Activated naive CD8-positive, alpha-beta T cell treated with anti-CD3 and anti-CD28 coated beads, Interleukin-2, amount 10 ng/mL, durations not matched to agents 7 days and 5 days (primary cell): ENCODE data around the gene APH1B. TPM values are rescaled to one million over a fixed set of nuclear protein-coding genes. Genes with fewer than 3 reads are reported as not detected.
A peak's percentile ranks its signal among the peaks of the same experiment; 100 is the strongest.

ENCODE experiments used
- ATAC-seq: fragments of 150-1000 bp; cut with Tn5 transposase; one replicate; pipeline ENCODE4 v1.10.0; 2021; ENCODE audit warnings: low read depth, moderate library complexity
- POLR2A ChIA-PET: fragments of 350-600 bp; sonication (Branson Sonifier 250); formaldehyde crosslinking; loops from one replicate; lab custom pipeline; 2021; ENCODE audit warnings: antibody characterized with exemption; lab: Charles Lee
- DNase-seq: peaks from one replicate; pipeline ENCODE4 v3.0.0; 2021
- H3K27ac Mint-ChIP-seq: one replicate; pipeline ENCODE4 v1.8.0; 2022; ENCODE audit warnings: mild to moderate bottlenecking, mixed read lengths
- H3K27me3 Mint-ChIP-seq: one replicate; pipeline ENCODE4 v1.8.0; 2022; ENCODE audit warnings: mild to moderate bottlenecking, moderate library complexity, mixed read lengths
- H3K36me3 Mint-ChIP-seq: one replicate; pipeline ENCODE4 v1.8.0; 2021; ENCODE audit warnings: mild to moderate bottlenecking, mixed read lengths
- H3K4me1 Mint-ChIP-seq: one replicate; pipeline ENCODE4 v1.8.0; 2021; ENCODE audit warnings: mixed read lengths
- H3K4me3 Mint-ChIP-seq: one replicate; pipeline ENCODE4 v1.8.0; 2022; ENCODE audit warnings: mild to moderate bottlenecking, moderate library complexity, mixed read lengths
- H3K9me3 Mint-ChIP-seq: one replicate; pipeline ENCODE4 v1.8.0; 2021; ENCODE audit warnings: mixed read lengths
- total RNA-seq, 2 experiments: library from RNA; stranded (reverse); gene quantifications; one replicate each; pipeline ENCODE4 v1.2.3, GENCODE V29; 2021

The APH1B gene
- total RNA-seq, 2 experiments from 2014 or later, result 17.9 to 19.1 TPM

GRCh38 chr15:63256433-63257274 is 20.8 kb upstream of the APH1B start:
- Mint-ChIP-seq H3K27me3 (no peaks in the 10 kb centered on the region), H3K4me3 (no peak overlapping the region), H3K36me3 (peaks cover 26% of the 10 kb centered on the region), H3K27ac (no peak overlapping the region), H3K4me1 (peaks cover 4% of the 10 kb centered on the region), H3K9me3 (no peaks in the 10 kb centered on the region)
- POLR2A ChIA-PET, result interaction anchor here (1.8 kb wide), 1 partner anchor 64 kb away, joined by 5 read pairs; no protein-coding TSS in a partner anchor
- ATAC-seq (no peak), DNase-seq (no peak)

DNA sequence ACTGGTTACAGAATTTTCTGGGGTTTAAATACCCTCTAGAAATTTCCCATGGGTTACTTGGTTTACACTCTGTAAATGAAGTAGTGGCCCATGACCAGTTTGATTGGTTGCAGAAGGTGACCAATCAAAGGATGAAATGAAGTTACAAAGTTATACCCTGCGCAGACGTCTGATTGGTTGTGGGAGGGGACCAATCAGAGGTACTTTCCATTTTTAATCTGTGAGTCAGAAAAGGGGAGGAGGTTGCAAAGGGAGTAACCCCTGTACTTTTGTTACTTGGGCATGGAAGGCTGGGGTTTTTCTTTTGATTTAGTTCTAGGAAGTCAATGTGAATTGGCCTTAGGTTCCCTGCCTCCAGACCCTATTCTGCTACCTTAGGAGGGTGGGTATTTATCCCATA is 18.7 kb upstream of the APH1B start:
- peaks cover 30% of the 10 kb centered on the region for H3K36me3 Mint-ChIP-seq
- DNase-seq (no peak), ATAC-seq (no peak)
- H3K9me3 Mint-ChIP-seq, result no peaks in the 10 kb centered on the region
- H3K27ac Mint-ChIP-seq, result no peak overlapping the region
- H3K4me1 Mint-ChIP-seq, result peaks cover 4% of the 10 kb centered on the region
- H3K4me3 Mint-ChIP-seq, result no peak overlapping the region
- H3K27me3 Mint-ChIP-seq, result no peaks in the 10 kb centered on the region
- POLR2A ChIA-PET, result interaction anchor here (1.0 kb wide), 1 partner anchor 10 kb away, joined by 3 read pairs; no protein-coding TSS in a partner anchor

DNA sequence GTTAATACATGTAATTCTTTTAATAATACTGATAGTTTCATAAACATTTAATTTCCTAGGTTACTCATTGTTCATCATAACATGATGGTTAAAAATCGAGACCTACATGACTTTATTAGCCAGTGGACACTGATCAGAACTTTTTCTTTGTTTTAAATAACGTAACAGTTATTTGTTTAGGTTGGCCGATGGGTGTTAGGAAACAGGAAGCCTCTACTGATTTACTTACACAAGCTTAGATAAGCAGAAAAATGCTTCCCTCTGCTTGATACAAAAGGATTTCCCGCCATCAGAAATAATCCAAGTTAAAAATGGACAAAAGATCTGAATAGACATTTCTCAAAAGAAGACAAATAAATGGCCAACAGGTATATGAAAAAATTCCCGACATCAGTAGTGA is 16.6 kb upstream of the APH1B start:
- Mint-ChIP-seq H3K27me3 (no peaks in the 10 kb centered on the region), H3K36me3 (peaks cover 33% of the 10 kb centered on the region), H3K4me3 (no peak overlapping the region), H3K27ac (no peak overlapping the region), H3K4me1 (peaks cover 2% of the 10 kb centered on the region), H3K9me3 (no peaks in the 10 kb centered on the region)
- ATAC-seq (no peak), DNase-seq (no peak)
- POLR2A ChIA-PET, result interaction anchor here (0.7 kb wide), 1 partner anchor 21 kb away, joined by 3 read pairs; no protein-coding TSS in a partner anchor

- ATAC-seq, result no peak
- DNase-seq, result no peak
- POLR2A ChIA-PET, result interaction anchor here (0.7 kb wide), 1 partner anchor 21 kb away, joined by 3 read pairs; no protein-coding TSS in a partner anchor
- Mint-ChIP-seq H3K27ac (no peak overlapping the region), H3K9me3 (no peaks in the 10 kb centered on the region), H3K4me1 (peaks cover 2% of the 10 kb centered on the region), H3K36me3 (peaks cover 32% of the 10 kb centered on the region), H3K4me3 (no peak overlapping the region), H3K27me3 (no peaks in the 10 kb centered on the region)
Measured at GRCh38 chr15:63261311-63261710, 16.1 kb upstream of the APH1B start.

DNA sequence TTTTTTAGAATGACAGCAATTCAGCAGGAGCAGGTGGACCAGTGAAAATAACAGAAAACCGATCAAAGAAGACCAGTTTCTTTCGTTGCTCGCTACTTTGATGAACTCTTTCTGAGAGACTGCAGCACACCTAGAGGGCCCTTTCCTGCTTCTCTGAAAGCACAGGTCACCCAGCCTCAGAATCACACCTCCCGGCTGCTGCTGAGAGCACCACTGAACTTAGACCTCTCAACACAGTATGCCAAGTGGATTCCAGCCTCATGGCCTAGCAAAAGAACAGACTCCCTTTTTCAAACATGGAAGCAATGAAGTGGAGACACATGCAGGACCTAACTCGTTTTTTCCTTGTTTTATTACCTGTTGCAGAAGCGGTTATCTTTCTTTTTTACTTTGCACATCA is 13.9 kb upstream of the APH1B start:
- ATAC-seq (no peak), DNase-seq (no peak)
- POLR2A ChIA-PET, result no interaction called here
- peak overlapping the region; percentile 38 for H3K27ac Mint-ChIP-seq
- H3K4me3 Mint-ChIP-seq, result no peak overlapping the region
- no peaks in the 10 kb centered on the region for H3K27me3 Mint-ChIP-seq
- no peaks in the 10 kb centered on the region for H3K9me3 Mint-ChIP-seq
- H3K36me3 Mint-ChIP-seq, result peaks cover 29% of the 10 kb centered on the region
- H3K4me1 Mint-ChIP-seq, result peaks cover 2% of the 10 kb centered on the region

GRCh38 chr15:63264688-63265293 is 12.6 kb upstream of the APH1B start:
- DNase-seq (no peak), ATAC-seq (no peak)
- Mint-ChIP-seq H3K4me1 (peaks cover 7% of the 10 kb centered on the region), H3K36me3 (peaks cover 34% of the 10 kb centered on the region), H3K4me3 (no peak overlapping the region), H3K27me3 (no peaks in the 10 kb centered on the region), H3K9me3 (no peaks in the 10 kb centered on the region), H3K27ac (no peak overlapping the region)
- POLR2A ChIA-PET, result interaction anchor here (0.9 kb wide), 1 partner anchor 335 kb away, joined by 3 read pairs; no protein-coding TSS in a partner anchor

- DNase-seq (no peak), ATAC-seq (peak; percentile 19)
- no peaks in the 10 kb centered on the region for H3K9me3 Mint-ChIP-seq
- no peaks in the 10 kb centered on the region for H3K27me3 Mint-ChIP-seq
- POLR2A ChIA-PET, result interaction anchor here (1.8 to 2.3 kb wide), 2 partner anchors 83 to 117 kb away, joined by 7 to 12 read pairs; partner anchors contain the start of gene RPS27L
- peak overlapping the region; percentile 47 for H3K4me3 Mint-ChIP-seq
- peaks cover 25% of the 10 kb centered on the region for H3K4me1 Mint-ChIP-seq
- H3K27ac Mint-ChIP-seq, result peak overlapping the region; percentile 67
- H3K36me3 Mint-ChIP-seq, result peaks cover 15% of the 10 kb centered on the region
Measured at GRCh38 chr15:63274427-63274826, 3.0 kb upstream of the APH1B start.

DNA sequence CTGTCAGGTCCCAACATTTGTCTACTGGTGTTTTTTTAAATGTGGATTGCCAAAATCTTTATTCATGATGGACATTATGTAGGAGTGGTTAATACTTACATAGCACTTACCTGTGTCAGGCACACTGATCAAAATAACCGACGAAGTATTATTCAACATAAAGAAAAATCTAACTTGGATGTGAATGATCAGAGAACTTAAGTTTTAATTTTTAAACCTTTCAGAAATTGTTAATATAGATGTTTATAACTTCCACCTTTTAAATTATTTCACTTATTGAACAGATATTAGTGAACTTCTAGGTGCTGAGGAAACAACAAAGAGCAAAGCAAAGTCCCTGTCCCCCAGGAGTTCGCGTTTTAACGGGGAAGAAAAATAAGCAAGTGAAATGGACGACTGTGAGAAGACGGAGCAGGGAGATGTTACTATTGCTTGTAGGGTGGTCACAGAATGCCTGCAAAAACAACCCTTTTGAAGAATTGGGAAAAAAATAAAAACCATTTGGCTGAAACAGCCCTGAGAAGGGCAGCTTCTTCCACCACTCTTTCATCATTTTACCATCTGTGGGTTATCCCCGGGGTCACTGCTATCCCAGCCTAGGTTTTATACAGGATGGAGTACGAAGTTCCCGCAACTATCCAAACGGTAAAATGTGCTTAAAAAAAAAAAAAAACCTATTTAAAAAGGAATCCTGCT is 915 bp upstream of the APH1B start:
- H3K27me3 Mint-ChIP-seq, result no peaks in the 10 kb centered on the region
- H3K9me3 Mint-ChIP-seq, result no peaks in the 10 kb centered on the region
- ATAC-seq, result no peak
- DNase-seq, result no peak
- H3K27ac Mint-ChIP-seq, result peak overlapping the region; percentile 86
- POLR2A ChIA-PET, result interaction anchor here (0.7 to 1.2 kb wide), 5 partner anchors 83 to 320 kb away, joined by 3 to 9 read pairs (median 4); partner anchors contain the start of gene RPS27L
- peaks cover 11% of the 10 kb centered on the region for H3K36me3 Mint-ChIP-seq
- H3K4me1 Mint-ChIP-seq, result peaks cover 25% of the 10 kb centered on the region
- H3K4me3 Mint-ChIP-seq, result peak overlapping the region; percentile 88

DNA sequence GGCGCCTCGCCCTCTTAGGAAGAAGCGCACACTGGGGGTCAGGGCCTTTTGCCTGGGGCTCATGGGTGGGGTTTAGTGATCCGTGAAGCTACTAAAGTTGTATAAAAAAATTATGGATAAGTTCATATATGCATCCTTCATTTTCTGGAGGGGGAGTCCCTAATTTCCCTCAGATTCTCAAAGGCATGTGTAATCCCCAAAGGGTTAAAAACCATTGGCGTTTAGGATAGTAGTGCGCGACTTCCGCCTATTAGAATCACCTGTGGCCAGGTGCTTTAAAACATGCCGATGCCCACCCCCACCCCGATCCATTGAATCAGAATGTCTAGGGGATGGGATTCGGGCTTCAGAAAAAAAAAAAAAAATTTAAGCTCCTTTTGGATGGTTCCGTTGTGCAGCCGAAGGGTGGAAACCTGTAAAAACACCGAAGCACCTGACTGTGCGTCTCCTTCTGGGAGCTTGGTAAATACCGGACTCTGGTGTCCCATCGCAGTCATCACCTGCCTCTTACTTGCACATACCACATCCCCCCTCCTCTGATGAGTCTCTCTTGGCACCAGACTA is 570 bp downstream of the APH1B start:
- peak overlapping the region; percentile 86 for H3K4me3 Mint-ChIP-seq
- no peaks in the 10 kb centered on the region for H3K9me3 Mint-ChIP-seq
- POLR2A ChIA-PET, result interaction anchor here (0.5 to 1.2 kb wide), 6 partner anchors 39 to 163 kb away, joined by 3 to 9 read pairs (median 4); partner anchors contain the start of gene RPS27L
- no peak for ATAC-seq
- peaks cover 25% of the 10 kb centered on the region for H3K4me1 Mint-ChIP-seq
- no peak for DNase-seq
- peak overlapping the region; percentile 63 for H3K27ac Mint-ChIP-seq
- no peaks in the 10 kb centered on the region for H3K27me3 Mint-ChIP-seq
- H3K36me3 Mint-ChIP-seq, result peaks cover 9% of the 10 kb centered on the region

DNA sequence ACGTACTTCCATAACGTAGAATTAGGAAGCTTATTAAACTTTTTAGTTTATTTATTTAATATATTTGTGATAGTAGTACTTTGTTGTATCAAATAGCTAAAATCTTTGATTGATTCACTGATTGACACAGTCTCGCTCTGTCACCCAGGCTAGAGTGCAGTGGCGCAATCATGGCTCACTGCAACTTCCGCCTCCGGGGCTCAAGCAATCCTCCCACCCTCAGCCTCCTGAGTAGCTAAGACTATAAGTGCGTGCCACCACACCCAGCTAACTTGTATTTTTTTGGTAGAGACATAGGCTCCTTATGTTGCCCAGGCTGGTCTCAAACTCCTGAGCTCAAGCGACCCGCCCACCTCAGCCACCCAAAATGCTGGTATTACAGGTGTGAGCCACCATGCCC is 5.7 kb downstream of the APH1B start:
- H3K36me3 Mint-ChIP-seq, result peaks cover 11% of the 10 kb centered on the region
- DNase-seq (no peak), ATAC-seq (no peak)
- H3K27ac Mint-ChIP-seq, result no peak overlapping the region
- H3K9me3 Mint-ChIP-seq, result no peaks in the 10 kb centered on the region
- no peaks in the 10 kb centered on the region for H3K27me3 Mint-ChIP-seq
- no peak overlapping the region for H3K4me3 Mint-ChIP-seq
- H3K4me1 Mint-ChIP-seq, result peaks cover 3% of the 10 kb centered on the region
- POLR2A ChIA-PET, result no interaction called here

DNA sequence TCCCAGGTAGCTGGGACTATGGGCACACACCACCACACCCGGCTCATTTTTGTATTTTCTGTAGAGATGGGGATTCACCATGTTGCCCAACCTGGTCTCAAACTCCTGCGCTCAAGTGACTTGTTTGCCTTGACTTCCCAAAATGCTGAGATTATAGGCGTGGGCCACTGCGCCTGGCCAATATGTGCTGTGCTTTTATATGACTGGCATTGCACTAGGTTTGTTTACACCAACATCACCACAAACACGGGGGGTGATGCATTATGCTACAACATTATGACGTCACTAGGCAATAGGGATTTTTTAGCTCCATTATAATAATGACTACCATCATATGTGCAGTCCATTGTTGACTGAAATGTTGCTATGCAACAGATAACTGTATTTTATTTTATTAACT is 6.9 kb downstream of the APH1B start:
- Mint-ChIP-seq H3K9me3 (no peaks in the 10 kb centered on the region), H3K27me3 (no peaks in the 10 kb centered on the region), H3K4me3 (no peak overlapping the region), H3K4me1 (peaks cover 4% of the 10 kb centered on the region), H3K27ac (no peak overlapping the region), H3K36me3 (peaks cover 9% of the 10 kb centered on the region)
- DNase-seq (no peak), ATAC-seq (no peak)
- POLR2A ChIA-PET, result no interaction called here

- no peak overlapping the region for H3K4me3 Mint-ChIP-seq
- ATAC-seq, result no peak
- no peaks in the 10 kb centered on the region for H3K27me3 Mint-ChIP-seq
- H3K4me1 Mint-ChIP-seq, result peaks cover 4% of the 10 kb centered on the region
- H3K27ac Mint-ChIP-seq, result no peak overlapping the region
- peaks cover 5% of the 10 kb centered on the region for H3K36me3 Mint-ChIP-seq
- POLR2A ChIA-PET, result no interaction called here
- no peaks in the 10 kb centered on the region for H3K9me3 Mint-ChIP-seq
- no peak for DNase-seq
Measured at GRCh38 chr15:63287109-63287508, 9.7 kb downstream of the APH1B start.

GRCh38 chr15:63288342-63288741 is 10.9 kb downstream of the APH1B start:
- no peak overlapping the region for H3K27ac Mint-ChIP-seq
- no peak for ATAC-seq

More at GRCh38 chr15:63288342-63288741, 10.9 kb downstream of the APH1B start:
- no peak overlapping the region for H3K4me3 Mint-ChIP-seq
- H3K9me3 Mint-ChIP-seq, result no peaks in the 10 kb centered on the region
- POLR2A ChIA-PET, result no interaction called here
- H3K36me3 Mint-ChIP-seq, result peaks cover 5% of the 10 kb centered on the region
- no peaks in the 10 kb centered on the region for H3K27me3 Mint-ChIP-seq
- H3K4me1 Mint-ChIP-seq, result peaks cover 4% of the 10 kb centered on the region
- DNase-seq, result no peak
